Tibial nerve (tissue), 4 donors: ENCODE measurements around the gene AGPAT2. TPM values are rescaled to one million over a fixed set of nuclear protein-coding genes. Genes with fewer than 3 reads are reported as not detected.

ENCODE experiments used
- DNase-seq, 2 donors: peaks; one replicate each; pipeline ENCODE4 v3.0.0-alpha.2; 2019; ENCODE audit warnings: low spot score in 2 of 2
- H3K27ac ChIP-seq, 4 donors: fragments of 200-600 bp; sonication (generic) in 3 of 4; one replicate each; pipeline ENCODE4 v1.5.1; 2017 to 2019; ENCODE audit warnings: mild to moderate bottlenecking in 1 of 4
- H3K27me3 ChIP-seq, 2 donors: fragments of 200-600 bp; sonication (generic) in 1 of 2; one replicate each; pipeline versions ENCODE4 v1.5.1 to v1.6.0; 2017 to 2019
- H3K36me3 ChIP-seq, 3 donors: fragments of 200-600 bp; sonication (generic); one replicate each; pipeline ENCODE4 v1.5.1; 2018 to 2019
- H3K4me1 ChIP-seq, 4 donors: fragments of 200-600 bp; sonication (generic) in 3 of 4; one replicate each; pipeline ENCODE4 v1.5.1; 2017 to 2019
- H3K4me3 ChIP-seq, 4 donors: fragments of 200-600 bp; sonication (generic) in 3 of 4; one replicate each; pipeline ENCODE4 v1.5.1; 2017 to 2019; ENCODE audit warnings: mild to moderate bottlenecking in 1 of 4, moderate library complexity in 1 of 4
- H3K9me3 ChIP-seq, 4 donors: fragments of 200-600 bp; sonication (generic) in 3 of 4; one replicate each; pipeline ENCODE4 v1.5.1; 2017 to 2019
- CTCF ChIP-seq, 5 experiments: fragments of 200-600 bp in 3 of 5; fragments of 450-650 bp in 2 of 5; sonication (generic) in 3 of 5; IDR thresholded peaks; one replicate each; pipeline ENCODE4 v1.5.1; 2016 to 2019; ENCODE audit warnings: antibody characterized with exemption in 5 of 5, mild to moderate bottlenecking in 3 of 5, moderate library complexity in 2 of 5
- EP300 ChIP-seq, 2 donors: sonication (generic); formaldehyde crosslinking; IDR thresholded peaks; one replicate each; pipeline ENCODE4 v1.6.1; 2017; ENCODE audit warnings: antibody characterized with exemption in 2 of 2, mild to moderate bottlenecking in 1 of 2
- POLR2A ChIP-seq, 2 donors: fragments of 450-650 bp; IDR thresholded peaks; one replicate each; pipeline ENCODE4 v1.6.1; 2017; ENCODE audit warnings: antibody characterized with exemption in 2 of 2, mild to moderate bottlenecking in 2 of 2, moderate library complexity in 2 of 2
- WGBS, 2 donors: methylation state at CpG; one replicate each; pipeline ENCODE4 v1.1.5; 2018; 5-methylcytosine and 5-hydroxymethylcytosine counted together
- total RNA-seq, 4 donors: library from RNA; depleted of rRNA; stranded (reverse); fragments of >200 nt; gene quantifications; one replicate each; pipeline ENCODE4 v1.1.0, GENCODE V29; 2016

Gene AGPAT2
- total RNA-seq, 4 donors from 2014 or later = 79.6 to 292 (median 151) TPM

GRCh38 chr9:136661641-136662325 lies 25.5 kb downstream of the AGPAT2 start:
- DNase-seq = no peak
- Histone ChIP-seq H3K4me1 (peaks cover 0 to 16% (median 7%) of the 10 kb centered on the region in 4 donors), H3K27me3 (peaks cover 0 to 68% of the 10 kb centered on the region in 2 donors), H3K36me3 (no peaks in the 10 kb centered on the region), H3K27ac (peak overlapping the region in 1 of 4 donors; percentile 67), H3K9me3 (no peaks in the 10 kb centered on the region), H3K4me3 (peak overlapping the region in 1 of 4 donors; percentile 56)
- 69 to 86% methylated on average over 12 to 18 of the region's 22 CpGs for WGBS, 2 donors
- no peak for TF ChIP-seq POLR2A (IDR thresholded peaks at IDR 0.05)
- TF ChIP-seq CTCF (IDR thresholded peaks at IDR 0.05) = no peak
- no peak for TF ChIP-seq EP300 (IDR thresholded peaks at IDR 0.05)

- DNase-seq = no peak
- 78 to 87% methylated on average over 6 to 10 of the region's 13 CpGs for WGBS, 2 donors
- no peak for TF ChIP-seq POLR2A (IDR thresholded peaks at IDR 0.05)
- TF ChIP-seq CTCF (IDR thresholded peaks at IDR 0.05) = no peak
- no peak for TF ChIP-seq EP300 (IDR thresholded peaks at IDR 0.05)
- no peaks in the 10 kb centered on the region for H3K36me3 ChIP-seq
- no peaks in the 10 kb centered on the region for H3K9me3 ChIP-seq
- peaks cover 0 to 10% (median 6%) of the 10 kb centered on the region in 4 donors for H3K4me1 ChIP-seq
- H3K4me3 ChIP-seq = peak overlapping the region in 1 of 4 donors; percentile 56
- H3K27me3 ChIP-seq = peaks cover 0 to 70% of the 10 kb centered on the region in 2 donors
- H3K27ac ChIP-seq = peak overlapping the region in 1 of 4 donors; percentile 67
Observed at GRCh38 chr9:136660971-136661550, 26.2 kb downstream of the AGPAT2 start.

- H3K27ac ChIP-seq = peak overlapping the region in 1 of 4 donors; percentile 67
Observed at GRCh38 chr9:136659861-136660784, 27.1 kb downstream of the AGPAT2 start.

GRCh38 chr9:136658849-136659535 lies 28.3 kb downstream of the AGPAT2 start:
- Histone ChIP-seq H3K4me1 (peaks cover 0 to 5% (median 0%) of the 10 kb centered on the region in 4 donors), H3K36me3 (no peaks in the 10 kb centered on the region), H3K4me3 (peak overlapping the region in 1 of 4 donors; percentile 33), H3K9me3 (no peaks in the 10 kb centered on the region), H3K27ac (peak overlapping the region in 2 of 4 donors; percentile 12 to 67), H3K27me3 (peaks cover 0 to 66% of the 10 kb centered on the region in 2 donors)
- 43 to 44% methylated on average over 27 to 35 of the region's 37 CpGs for WGBS, 2 donors
- TF ChIP-seq EP300 (IDR thresholded peaks at IDR 0.05) = no peak
- no peak for TF ChIP-seq POLR2A (IDR thresholded peaks at IDR 0.05)
- no peak for TF ChIP-seq CTCF (IDR thresholded peaks at IDR 0.05)
- no peak for DNase-seq

More at GRCh38 chr9:136659861-136660784, 27.1 kb downstream of the AGPAT2 start:
- Histone ChIP-seq H3K4me3 (peak overlapping the region in 1 of 4 donors; percentile 33), H3K27me3 (peaks cover 0 to 72% of the 10 kb centered on the region in 2 donors), H3K9me3 (no peaks in the 10 kb centered on the region), H3K36me3 (no peaks in the 10 kb centered on the region), H3K4me1 (peaks cover 0 to 7% (median 3%) of the 10 kb centered on the region in 4 donors)
- TF ChIP-seq CTCF (IDR thresholded peaks at IDR 0.05) = no peak
- no peak for TF ChIP-seq EP300 (IDR thresholded peaks at IDR 0.05)
- no peak for TF ChIP-seq POLR2A (IDR thresholded peaks at IDR 0.05)
- 78 to 84% methylated on average over 6 to 14 of the region's 21 CpGs for WGBS, 2 donors
- DNase-seq = no peak
